HG02884 (cell line): Measurements from ENCODE around the gene THOC6.
"Not testable (repeated sequence)": the region's sequence is repeated elsewhere in the genome, so short reads cannot be mapped to it uniquely, and the experiment has no call there.

ENCODE experiments used
- ATAC-seq: cut with Tn5 transposase; IDR thresholded peaks from one replicate; pipeline ENCODE4 v1.9.1; 2021; ENCODE audit warnings: mild to moderate bottlenecking, moderate library complexity; ENCODE audit not compliant: unreplicated experiment

The THOC6 gene

GRCh38 chr16:3052571-3053329, 28.9 kb downstream of the THOC6 start:
- ATAC-seq: not testable (repeated sequence)

GRCh38 chr16:3053330-3053710, 29.5 kb downstream of the THOC6 start:
- ATAC-seq: not testable (repeated sequence)

- no peak for ATAC-seq
These were observed 31.3 kb downstream of the THOC6 start for GRCh38 chr16:3054965-3055733.

GRCh38 chr16:3055734-3056115, 31.9 kb downstream of the THOC6 start:
- ATAC-seq: not testable (repeated sequence)

GRCh38 chr16:3056336-3057180, 32.7 kb downstream of the THOC6 start:
- no peak for ATAC-seq

- no peak for ATAC-seq
These were observed 33.6 kb downstream of the THOC6 start for GRCh38 chr16:3057181-3058138.

GRCh38 chr16:3058139-3059030, 34.5 kb downstream of the THOC6 start:
- no peak for ATAC-seq

GRCh38 chr16:3059041-3059722, 35.3 kb downstream of the THOC6 start:
- peak; percentile 67 for ATAC-seq

- ATAC-seq: no peak
These were observed 35.9 kb downstream of the THOC6 start for GRCh38 chr16:3059723-3060242.

GRCh38 chr16:3060339-3061127, 36.7 kb downstream of the THOC6 start:
- ATAC-seq: no peak

GRCh38 chr16:3062553-3062952, 38.7 kb downstream of the THOC6 start:
- no peak for ATAC-seq

GRCh38 chr16:3063625-3064386, 40.0 kb downstream of the THOC6 start:
- ATAC-seq: no peak

GRCh38 chr16:3065069-3065741, 41.4 kb downstream of the THOC6 start, which contains the start of gene IL32:
Gene IL32 (plus strand): TSS chr16:3065640. CDS start chr16:3065812, 172 bp downstream.
- no peak for ATAC-seq

GRCh38 chr16:3065742-3066439, 42.1 kb downstream of the THOC6 start:
- no peak for ATAC-seq

GRCh38 chr16:3066440-3066748, 42.6 kb downstream of the THOC6 start:
- no peak for ATAC-seq

- ATAC-seq: no peak
These were observed 44.7 kb downstream of the THOC6 start for GRCh38 chr16:3068487-3068886.
